CD4-positive, alpha-beta memory T cell (primary cell): ENCODE measurements around the gene TBL1XR1. TPM values are rescaled to one million over a fixed set of nuclear protein-coding genes. Genes with fewer than 3 reads are reported as not detected.
"Not testable (repeated sequence)": the region's sequence is repeated elsewhere in the genome, so short reads cannot be mapped to it uniquely, and the experiment has no call there.

ENCODE experiments used
- CTCF ChIA-PET: fragments of 350-600 bp; sonication (Branson Sonifier 250); formaldehyde crosslinking; loops from one replicate; lab custom pipeline; 2021; ENCODE audit warnings: inconsistent platforms; ENCODE audit not compliant: partially characterized antibody; lab: Charles Lee
- POLR2A ChIA-PET: fragments of 350-600 bp; sonication (Branson Sonifier 250); formaldehyde crosslinking; loops from one replicate; lab custom pipeline; 2021; ENCODE audit not compliant: partially characterized antibody; lab: Charles Lee
- DNase-seq, 5 donors: peaks; one replicate each; pipeline versions ENCODE4 v3.0.0 to v3.0.0-alpha.2; 2020 to 2022; ENCODE audit warnings: mixed read lengths in 1 of 5
- H3K27ac ChIP-seq: one replicate; pipeline ENCODE4 v1.7.0; 2013; ENCODE audit warnings: low read depth, low read length
- H3K27me3 ChIP-seq: 2 replicates; pipeline ENCODE4 v1.7.0; 2013; ENCODE audit warnings: mild to moderate bottlenecking, low read length, moderate library complexity; ENCODE audit not compliant: insufficient read depth
- H3K36me3 ChIP-seq: 2 replicates; pipeline ENCODE4 v1.7.0; 2013; ENCODE audit warnings: mild to moderate bottlenecking, low read length, moderate library complexity; ENCODE audit not compliant: insufficient read depth
- H3K4me1 ChIP-seq: 2 replicates; pipeline ENCODE4 v1.7.0; 2013; ENCODE audit warnings: mild to moderate bottlenecking, low read length, moderate library complexity; ENCODE audit not compliant: insufficient read depth
- H3K4me3 ChIP-seq, 2 donors: one replicate each; pipeline ENCODE4 v1.7.0; 2013; ENCODE audit warnings: low read length in 2 of 2, mild to moderate bottlenecking in 1 of 2
- H3K9me3 ChIP-seq, 2 donors: one replicate each; pipeline ENCODE4 v1.7.0; 2013; ENCODE audit warnings: low read length in 2 of 2, control low read depth in 1 of 2; ENCODE audit not compliant: control insufficient read depth in 1 of 2
- H3K27ac Mint-ChIP-seq, 7 donors: one replicate each; pipeline ENCODE4 v1.8.0; 2020 to 2021; ENCODE audit warnings: mixed read lengths in 7 of 7, mild to moderate bottlenecking in 6 of 7, inconsistent platforms in 3 of 7, moderate library complexity in 3 of 7
- H3K27me3 Mint-ChIP-seq, 2 donors: one replicate each; pipeline ENCODE4 v1.8.0; 2020 to 2021; ENCODE audit warnings: mixed read lengths in 2 of 2
- H3K36me3 Mint-ChIP-seq, 2 donors: one replicate each; pipeline ENCODE4 v1.8.0; 2020 to 2021; ENCODE audit warnings: mixed read lengths in 2 of 2, inconsistent platforms in 1 of 2, mild to moderate bottlenecking in 1 of 2
- H3K4me1 Mint-ChIP-seq, 4 donors: one replicate each; pipeline ENCODE4 v1.8.0; 2020 to 2021; ENCODE audit warnings: mixed read lengths in 4 of 4, mild to moderate bottlenecking in 1 of 4
- H3K4me3 Mint-ChIP-seq, 8 donors: one replicate each; pipeline ENCODE4 v1.8.0; 2020 to 2021; ENCODE audit warnings: mixed read lengths in 8 of 8, mild to moderate bottlenecking in 7 of 8, moderate library complexity in 6 of 8, inconsistent platforms in 3 of 8
- H3K9me3 Mint-ChIP-seq, 8 donors: one replicate each; pipeline ENCODE4 v1.8.0; 2020 to 2021; ENCODE audit warnings: mixed read lengths in 8 of 8, mild to moderate bottlenecking in 5 of 8, inconsistent platforms in 3 of 8, moderate library complexity in 1 of 8
- intact Hi-C: fragments of 100-400 bp; cut with micrococcal nuclease; formaldehyde crosslinking; loops from one replicate; pipeline ENCODE4 v1.15.1; 2023
- polyA plus RNA-seq, 2 donors: library from polyadenylated mRNA; unstranded; fragments of 300-500 nt; fragmentation: Illumina TruSeq; gene quantifications; one replicate each; pipeline ENCODE4 v1.2.3, GENCODE V29; 2021
- total RNA-seq, 2 experiments: library from RNA; stranded (reverse); gene quantifications; one replicate each; pipeline ENCODE4 v1.2.3, GENCODE V29; 2021

Gene TBL1XR1
- total and polyA plus RNA-seq, 4 experiments from 2014 or later: 20.1 to 172 (median 100) TPM

DNA sequence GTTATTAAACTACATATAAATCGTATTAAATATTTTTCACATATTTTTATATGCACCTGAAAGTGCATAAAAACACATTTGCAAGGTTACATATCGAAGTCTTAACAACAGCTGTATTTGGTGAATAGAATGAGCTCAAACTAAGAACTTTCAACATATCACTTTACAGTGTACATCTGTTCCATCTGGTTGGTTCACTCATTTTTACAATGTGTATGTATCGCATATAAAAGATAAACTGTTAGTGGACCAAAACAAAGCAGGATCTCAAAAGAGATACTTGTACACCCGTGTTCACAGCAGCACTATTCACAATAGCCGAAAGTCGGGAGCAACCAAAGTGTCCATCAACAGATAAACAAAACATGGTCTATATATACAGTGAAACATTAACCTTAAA lies 55.8 kb downstream of the TBL1XR1 start:
- CTCF ChIA-PET: no interaction called here
- Mint-ChIP-seq H3K4me1 (peaks cover 64 to 88% (median 76%) of the 10 kb centered on the region in 4 donors), H3K9me3 (peaks cover 0 to 2% (median 0%) of the 10 kb centered on the region in 8 donors), H3K27me3 (no peaks in the 10 kb centered on the region), H3K4me3 (peak overlapping the region in 6 of 8 donors; percentile 41 to 63 (median 52)), H3K27ac (peak overlapping the region in 6 of 7 donors; percentile 40 to 89 (median 81)), H3K36me3 (peaks cover 0 to 2% of the 10 kb centered on the region in 2 donors)
- Histone ChIP-seq H3K9me3 (no peaks in the 10 kb centered on the region), H3K27me3 (no peaks in the 10 kb centered on the region), H3K4me1 (peaks cover 96% of the 10 kb centered on the region), H3K27ac (peak overlapping the region; percentile 19), H3K36me3 (no peaks in the 10 kb centered on the region), H3K4me3 (peak overlapping the region in 1 of 2 donors; percentile 8)
- POLR2A ChIA-PET: interaction anchor here (1.4 to 2.8 kb wide), 2 partner anchors 31 to 218 kb away, joined by 3 to 11 read pairs; no protein-coding TSS in a partner anchor
- intact Hi-C loops: loop anchor here (2.0 kb wide), 1 partner anchor 15 kb away; no protein-coding TSS in a partner anchor
- DNase-seq: no peak

DNA sequence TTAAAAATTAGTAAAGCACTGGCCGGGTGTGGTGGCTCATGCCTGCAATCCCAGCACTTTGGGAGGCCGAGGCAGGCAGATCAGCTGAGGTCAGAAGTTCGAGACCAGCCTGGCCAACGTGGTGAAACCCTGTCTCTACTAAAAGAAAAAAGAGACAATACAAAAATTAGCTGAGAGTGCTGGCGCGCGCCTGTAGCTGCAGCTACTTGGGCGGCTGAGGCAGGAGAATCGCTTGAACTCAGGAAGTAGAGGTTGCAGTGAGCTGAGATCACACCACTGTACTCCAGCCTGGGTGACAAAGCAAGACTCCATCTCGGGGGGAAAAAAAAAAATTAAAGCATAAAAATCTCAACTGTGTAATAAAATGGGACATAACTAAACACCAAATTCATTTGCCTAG lies 58.1 kb downstream of the TBL1XR1 start:
- H3K27me3 ChIP-seq, H3K27me3 Mint-ChIP-seq, intact Hi-C loops, H3K36me3 ChIP-seq, H3K4me3 ChIP-seq, H3K36me3 Mint-ChIP-seq, H3K9me3 Mint-ChIP-seq, H3K9me3 ChIP-seq, H3K27ac ChIP-seq: not testable (repeated sequence)
- Mint-ChIP-seq H3K4me1 (peaks cover 59 to 85% (median 69%) of the 10 kb centered on the region in 4 donors), H3K27ac (peak overlapping the region; percentile 72 to 92 (median 88)), H3K4me3 (peak overlapping the region in 7 of 8 donors; percentile 50 to 77 (median 65))
- ChIA-PET POLR2A (interaction anchor here (0.6 to 2.8 kb wide), 3 partner anchors 56 to 221 kb away, joined by 3 to 11 read pairs (median 3); no protein-coding TSS in a partner anchor), CTCF (interaction anchor here (1.5 kb wide), 1 partner anchor 10 kb away, joined by 4 read pairs; no protein-coding TSS in a partner anchor)
- peaks cover 89% of the 10 kb centered on the region for H3K4me1 ChIP-seq
- peak in 4 of 5 donors; percentile 22 to 63 (median 42) for DNase-seq

GRCh38 chr3:177137774-177138705 lies 59.2 kb downstream of the TBL1XR1 start:
- intact Hi-C loops: no loop called here
- Mint-ChIP-seq H3K4me3 (peak overlapping the region; percentile 17 to 77 (median 60)), H3K4me1 (peaks cover 57 to 85% (median 68%) of the 10 kb centered on the region in 4 donors)

DNA sequence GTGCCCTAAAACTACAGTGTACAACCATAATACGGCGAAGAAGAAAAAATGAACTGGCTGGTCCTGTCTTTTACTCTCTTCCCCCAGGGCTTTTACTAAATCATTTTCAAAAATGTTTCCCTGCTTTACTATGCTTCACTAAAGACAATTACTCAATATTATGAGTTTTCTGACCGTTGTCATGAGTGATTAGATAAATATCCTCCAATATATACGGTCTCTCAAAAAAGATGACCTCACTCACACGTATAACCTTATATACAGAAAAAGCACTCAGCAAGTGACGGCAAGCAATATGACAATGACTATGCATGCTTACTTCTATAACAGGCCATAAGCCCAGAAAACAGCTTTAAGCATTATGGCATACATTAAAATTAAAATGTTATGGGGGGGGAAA lies 60.5 kb downstream of the TBL1XR1 start:
- DNase-seq: no peak
- Mint-ChIP-seq H3K27ac (peak overlapping the region in 2 of 7 donors; percentile 11 to 42), H3K9me3 (peaks cover 0 to 2% (median 0%) of the 10 kb centered on the region in 8 donors), H3K4me3 (no peak overlapping the region), H3K4me1 (peaks cover 59 to 87% (median 71%) of the 10 kb centered on the region in 4 donors), H3K27me3 (no peaks in the 10 kb centered on the region), H3K36me3 (peaks cover 9 to 15% of the 10 kb centered on the region in 2 donors)
- ChIA-PET CTCF (no interaction called here), POLR2A (interaction anchor here (1.0 kb wide), 1 partner anchor 14 kb away, joined by 3 read pairs; no protein-coding TSS in a partner anchor)
- Histone ChIP-seq H3K4me1 (peaks cover 89% of the 10 kb centered on the region), H3K9me3 (no peaks in the 10 kb centered on the region), H3K4me3 (no peak overlapping the region), H3K36me3 (no peaks in the 10 kb centered on the region), H3K27me3 (no peaks in the 10 kb centered on the region), H3K27ac (no peak overlapping the region)
- intact Hi-C loops: no loop called here

More at GRCh38 chr3:177137774-177138705, 59.2 kb downstream of the TBL1XR1 start:
- Histone ChIP-seq H3K4me1 (peaks cover 88% of the 10 kb centered on the region), H3K9me3 (no peaks in the 10 kb centered on the region), H3K4me3 (no peak overlapping the region), H3K36me3 (no peaks in the 10 kb centered on the region), H3K27me3 (no peaks in the 10 kb centered on the region), H3K27ac (no peak overlapping the region)
- H3K27me3 Mint-ChIP-seq: no peaks in the 10 kb centered on the region
- peaks cover 0 to 2% (median 0%) of the 10 kb centered on the region in 8 donors for H3K9me3 Mint-ChIP-seq
- peak overlapping the region; percentile 42 to 92 (median 74) for H3K27ac Mint-ChIP-seq
- ChIA-PET CTCF (no interaction called here), POLR2A (no interaction called here)
- no peak for DNase-seq
- peaks cover 7 to 9% of the 10 kb centered on the region in 2 donors for H3K36me3 Mint-ChIP-seq

DNA sequence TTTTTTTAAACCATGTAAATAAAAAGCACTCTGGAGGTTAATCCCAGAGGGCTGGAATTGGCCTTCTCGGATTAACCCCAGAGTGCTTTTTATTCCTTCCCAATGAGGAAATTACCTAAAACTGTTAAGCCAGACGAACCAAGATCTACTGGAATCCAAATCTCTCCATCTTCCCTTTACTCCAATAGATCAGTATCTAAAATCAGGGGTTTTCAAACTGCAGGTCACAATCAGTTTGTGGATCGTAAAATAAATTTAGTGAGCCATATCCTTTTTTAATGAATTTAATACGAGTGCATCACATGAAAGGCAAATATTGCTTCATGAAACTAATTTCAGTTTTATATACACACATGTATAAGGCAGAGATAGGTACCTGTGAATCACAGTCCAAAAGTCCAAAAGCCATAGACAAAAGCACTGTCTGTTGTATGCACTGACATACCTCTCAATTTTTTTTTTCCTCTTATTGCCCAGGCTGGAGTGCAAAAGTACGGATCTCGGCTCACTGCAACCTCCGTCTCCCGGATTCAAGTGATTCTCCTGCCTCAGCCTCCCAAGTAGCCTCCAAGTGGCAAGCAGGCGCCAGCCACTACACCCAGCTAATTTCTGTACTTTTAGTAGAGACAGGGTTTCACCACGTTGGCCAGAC lies 61.3 kb downstream of the TBL1XR1 start:
- H3K9me3 Mint-ChIP-seq: peaks cover 0 to 2% (median 0%) of the 10 kb centered on the region in 8 donors
- ChIA-PET CTCF (no interaction called here), POLR2A (interaction anchor here (1.6 kb wide), 1 partner anchor 76 kb away, joined by 3 read pairs; no protein-coding TSS in a partner anchor)
- H3K27me3 Mint-ChIP-seq: no peaks in the 10 kb centered on the region
- H3K4me3 ChIP-seq: no peak overlapping the region
- H3K27me3 ChIP-seq: no peaks in the 10 kb centered on the region
- H3K9me3 ChIP-seq: no peaks in the 10 kb centered on the region
- intact Hi-C loops: no loop called here
- DNase-seq: no peak
- peaks cover 11 to 19% of the 10 kb centered on the region in 2 donors for H3K36me3 Mint-ChIP-seq
- H3K4me3 Mint-ChIP-seq: peak overlapping the region in 1 of 8 donors; percentile 60
- no peaks in the 10 kb centered on the region for H3K36me3 ChIP-seq
- no peak overlapping the region for H3K27ac ChIP-seq
- H3K4me1 Mint-ChIP-seq: peaks cover 55 to 87% (median 71%) of the 10 kb centered on the region in 4 donors
- peaks cover 87% of the 10 kb centered on the region for H3K4me1 ChIP-seq
- peak overlapping the region in 1 of 7 donors; percentile 59 for H3K27ac Mint-ChIP-seq

- Mint-ChIP-seq H3K9me3 (peaks cover 0 to 2% (median 0%) of the 10 kb centered on the region in 8 donors), H3K4me1 (peaks cover 53 to 86% (median 71%) of the 10 kb centered on the region in 4 donors), H3K27me3 (no peaks in the 10 kb centered on the region), H3K27ac (peak overlapping the region in 1 of 7 donors; percentile 3), H3K36me3 (peaks cover 19 to 26% of the 10 kb centered on the region in 2 donors), H3K4me3 (no peak overlapping the region)
- intact Hi-C loops: no loop called here
- ChIA-PET POLR2A (interaction anchor here (1.6 kb wide), 1 partner anchor 75 kb away, joined by 3 read pairs; no protein-coding TSS in a partner anchor), CTCF (no interaction called here)
- no peak for DNase-seq
- Histone ChIP-seq H3K4me3 (no peak overlapping the region), H3K9me3 (no peaks in the 10 kb centered on the region), H3K36me3 (no peaks in the 10 kb centered on the region), H3K27ac (no peak overlapping the region), H3K4me1 (peaks cover 77% of the 10 kb centered on the region), H3K27me3 (no peaks in the 10 kb centered on the region)
These were observed 62.5 kb downstream of the TBL1XR1 start for GRCh38 chr3:177134816-177135210.
